HepG2 (cell line): ENCODE measurements around the gene HSPB2. TPM values are rescaled to one million over a fixed set of nuclear protein-coding genes. Genes with fewer than 3 reads are reported as not detected.
A peak's percentile ranks its signal among the peaks of the same experiment; 100 is the strongest.

Experiments
- ATAC-seq: fragments of 200-7000 bp; cut with Tn5 transposase; 3 replicates; pipeline ENCODE4 v1.9.1; 2020; ENCODE audit warnings: mild to moderate bottlenecking, moderate library complexity
- BruUV-seq: library from RNA; stranded (reverse); fragments of 400-500 nt; replicated peaks from 2 replicates; lab custom pipeline; 2021; lab: Mats Ljungman, UMichigan
- CTCF ChIA-PET: fragments of 300-600 bp; formaldehyde crosslinking; extraction: SDS; loops from one replicate; lab custom pipeline; 2021; ENCODE audit warnings: low total read pairs, inconsistent platforms, low intra/inter-chr PET ratio; lab: Yijun Ruan, JAX
- POLR2A ChIA-PET: fragments of 350-600 bp; sonication (Branson Sonifier 250); formaldehyde crosslinking; loops from one replicate; lab custom pipeline; 2020; ENCODE audit warnings: antibody characterized with exemption, inconsistent platforms; lab: Yijun Ruan, JAX
- DNase-seq: peaks from one replicate; pipeline ENCODE4 v3.0.0-alpha.2; 2015; ENCODE audit warnings: low spot score
- FAIRE-seq: peaks from 3 replicates; lab custom pipeline; 2011; peaks lifted over from hg19 to GRCh38; lab: Jason Lieb, UNC
- H2AFZ ChIP-seq: one replicate; pipeline ENCODE4 v1.6.1; 2011; ENCODE audit warnings: low read length, inconsistent platforms
- H3K27ac ChIP-seq: fragments of 300-600 bp; 3 replicates; pipeline ENCODE4 v1.8.0; 2011; ENCODE audit warnings: mixed run types, mild to moderate bottlenecking, mixed read lengths, low read length, inconsistent platforms; ENCODE audit not compliant: insufficient read depth; ENCODE audit errors: extremely low read length
- H3K27me3 ChIP-seq, 2 experiments: fragments of 200-600 bp in 1 of 2; 2 replicates in 1 of 2; 3 replicates in 1 of 2; pipeline versions ENCODE4 v1.6.0 to v1.8.0; 2011; ENCODE audit warnings: low read length in 2 of 2, mild to moderate bottlenecking in 2 of 2, moderate library complexity in 2 of 2, inconsistent platforms in 1 of 2; ENCODE audit not compliant: insufficient read depth in 2 of 2, control insufficient read depth in 1 of 2
- H3K36me3 ChIP-seq, 2 experiments: fragments of 200-600 bp in 1 of 2; replicated peaks in 1 of 2; 2 replicates in 1 of 2; 3 replicates in 1 of 2; pipeline versions ENCODE4 v1.5.1 to v1.8.0; 2011; ENCODE audit warnings: low read length in 2 of 2, inconsistent platforms in 1 of 2; ENCODE audit not compliant: insufficient read depth in 2 of 2, control insufficient read depth in 1 of 2
- H3K4me1 ChIP-seq: 2 replicates; pipeline ENCODE4 v1.5.1; 2012; ENCODE audit warnings: low read length, inconsistent platforms; ENCODE audit not compliant: insufficient read depth
- H3K4me2 ChIP-seq: 2 replicates; pipeline ENCODE4 v1.6.0; 2011; ENCODE audit warnings: low read depth, low read length, inconsistent platforms
- H3K4me3 ChIP-seq, 3 experiments: fragments of 200-600 bp in 1 of 3; sonication (generic), shearing (Covaris generic) in 1 of 3; replicated peaks in 1 of 3; 2 replicates each; pipeline ENCODE4 v1.5.1; 2011 to 2016; ENCODE audit warnings: low read length in 3 of 3, inconsistent platforms in 2 of 3, low read depth in 2 of 3, mild to moderate bottlenecking in 2 of 3, control low read depth in 1 of 3, mixed read lengths in 1 of 3; ENCODE audit not compliant: insufficient read depth in 1 of 3
- H3K79me2 ChIP-seq: one replicate; pipeline ENCODE4 v1.6.1; 2011; ENCODE audit warnings: low read length, inconsistent platforms; ENCODE audit not compliant: insufficient read depth
- H3K9ac ChIP-seq: 2 replicates; pipeline ENCODE4 v1.6.0; 2011; ENCODE audit warnings: mild to moderate bottlenecking, low read depth, low read length, inconsistent platforms; ENCODE audit not compliant: insufficient read depth
- H3K9me3 ChIP-seq: 2 replicates; pipeline ENCODE4 v1.5.1; 2012; ENCODE audit warnings: mild to moderate bottlenecking, low read length
- H4K20me1 ChIP-seq: 2 replicates; pipeline ENCODE4 v1.6.0; 2011; ENCODE audit warnings: inconsistent platforms, mild to moderate bottlenecking, low read length, moderate library complexity; ENCODE audit not compliant: insufficient read depth
- ELF1 ChIP-seq: sonication (generic); formaldehyde crosslinking; IDR thresholded peaks from 2 replicates; pipeline ENCODE4 v1.4.0; 2020; ENCODE audit warnings: missing genetic modification reagents
- FOXC1 ChIP-seq: sonication (generic); formaldehyde crosslinking; IDR thresholded peaks from 2 replicates; pipeline ENCODE4 v1.8.0; 2022; ENCODE audit warnings: mild to moderate bottlenecking, missing genetic modification reagents, borderline replicate concordance
- IRF2 ChIP-seq: IDR thresholded peaks from 2 replicates; pipeline ENCODE4 v1.6.1; 2018; ENCODE audit warnings: missing genetic modification reagents, missing compliant biosample characterization
- KLF12 ChIP-seq: sonication (generic); formaldehyde crosslinking; IDR thresholded peaks from 2 replicates; pipeline ENCODE4 v1.4.0; 2020; ENCODE audit warnings: missing genetic modification reagents, borderline replicate concordance
- MED1 ChIP-seq: sonication (generic); formaldehyde crosslinking; IDR thresholded peaks from 2 replicates; pipeline ENCODE4 v1.4.0; 2020; ENCODE audit warnings: missing genetic modification reagents
- MTA1 ChIP-seq: sonication (generic); formaldehyde crosslinking; IDR thresholded peaks from 2 replicates; pipeline ENCODE4 v1.4.0; 2020; ENCODE audit warnings: missing genetic modification reagents, mild to moderate bottlenecking, borderline replicate concordance
- NBN ChIP-seq: fragments of 450-650 bp; conservative IDR thresholded peaks from 2 replicates; pipeline ENCODE4 v1.6.1; 2017
- NCOA1 ChIP-seq: sonication (generic); formaldehyde crosslinking; IDR thresholded peaks from 2 replicates; pipeline ENCODE4 v1.9.0; 2021; ENCODE audit warnings: missing genetic modification reagents
- TEAD3 ChIP-seq: optimal IDR thresholded peaks from 2 replicates; pipeline ENCODE3; 2016; ENCODE audit warnings: borderline replicate concordance
- ZMYM2 ChIP-seq: sonication (generic); formaldehyde crosslinking; IDR thresholded peaks from 2 replicates; pipeline ENCODE4 v1.8.0; 2022; ENCODE audit warnings: mild to moderate bottlenecking, missing genetic modification reagents
- ZNF543 ChIP-seq: sonication (generic); formaldehyde crosslinking; IDR thresholded peaks from 2 replicates; pipeline ENCODE4 v1.4.0; 2020; ENCODE audit warnings: mild to moderate bottlenecking, missing genetic modification reagents
- ZNF772 ChIP-seq: sonication (generic); formaldehyde crosslinking; IDR thresholded peaks from 2 replicates; pipeline ENCODE4 v1.5.0; 2020; ENCODE audit warnings: mild to moderate bottlenecking, missing genetic modification reagents
- WGBS: methylation state at CpG from one replicate; pipeline ENCODE4 v1.1.6; 2017; ENCODE audit warnings: low lambda C conversion rate; 5-methylcytosine and 5-hydroxymethylcytosine counted together
- in situ Hi-C: cut with HindIII; loops from 2 replicates; pipeline ENCODE4 v1.10.0; 2017; ENCODE audit warnings: low pct_unique_long_range_greater_than_20kb; ENCODE audit not compliant: extremely low pct_ligation_motif_present
- intact Hi-C: fragments of 100-400 bp; cut with micrococcal nuclease; formaldehyde crosslinking; loops from one replicate; pipeline ENCODE4 v1.10.0; 2022; ENCODE audit not compliant: unreplicated experiment
- polyA plus RNA-seq, 8 experiments: library from polyadenylated mRNA; depleted of rRNA in 3 of 8; stranded (reverse) in 7 of 8; unstranded in 1 of 8; fragments of >200 nt; fragmentation: Illumina TruSeq in 4 of 8; extraction: Trizol in 4 of 8; gene quantifications; 2 replicates each; pipeline versions ENCODE4 v1.2.1 to v1.2.3, GENCODE V29; 2011 to 2016; ENCODE audit warnings: low read depth in 4 of 8, missing spikeins in 1 of 8, mixed read lengths in 1 of 8; ENCODE audit not compliant: insufficient read depth in 1 of 8
- total RNA-seq, 5 experiments: library from RNA; depleted of rRNA; stranded (reverse); fragments of >200 nt; fragmentation: Illumina TruSeq; extraction: Trizol; gene quantifications; 2 replicates each; pipeline ENCODE4 v1.2.3, GENCODE V29; 2016; ENCODE audit warnings: low read depth in 1 of 5
- TF ChIP-seq, protein P1 (sequence below): sonication (generic); formaldehyde crosslinking; conservative IDR thresholded peaks from 2 replicates; pipeline ENCODE4 v1.4.0; 2020; ENCODE audit warnings: mild to moderate bottlenecking, missing genetic modification reagents, moderate library complexity
- TF ChIP-seq, protein P2 (sequence below): IDR thresholded peaks from 2 replicates; pipeline ENCODE4 v1.6.1; 2012; ENCODE audit warnings: inconsistent platforms
- TF ChIP-seq, protein P3 (sequence below): sonication (generic); formaldehyde crosslinking; IDR thresholded peaks from 2 replicates; pipeline ENCODE4 v1.5.0; 2020; ENCODE audit warnings: mild to moderate bottlenecking, missing genetic modification reagents, borderline replicate concordance
- TF ChIP-seq, protein P4 (sequence below): sonication (generic); formaldehyde crosslinking; IDR thresholded peaks from 2 replicates; pipeline ENCODE4 v1.5.1; 2020; ENCODE audit warnings: missing genetic modification reagents, mild to moderate bottlenecking, borderline replicate concordance

HSPB2 gene
- total and polyA plus RNA-seq, 2 of the 13 experiments (the other 11 are each of a cell fraction or from before 2014, with no cell fraction given), result 0.04 TPM; not detected in 1

DNA sequence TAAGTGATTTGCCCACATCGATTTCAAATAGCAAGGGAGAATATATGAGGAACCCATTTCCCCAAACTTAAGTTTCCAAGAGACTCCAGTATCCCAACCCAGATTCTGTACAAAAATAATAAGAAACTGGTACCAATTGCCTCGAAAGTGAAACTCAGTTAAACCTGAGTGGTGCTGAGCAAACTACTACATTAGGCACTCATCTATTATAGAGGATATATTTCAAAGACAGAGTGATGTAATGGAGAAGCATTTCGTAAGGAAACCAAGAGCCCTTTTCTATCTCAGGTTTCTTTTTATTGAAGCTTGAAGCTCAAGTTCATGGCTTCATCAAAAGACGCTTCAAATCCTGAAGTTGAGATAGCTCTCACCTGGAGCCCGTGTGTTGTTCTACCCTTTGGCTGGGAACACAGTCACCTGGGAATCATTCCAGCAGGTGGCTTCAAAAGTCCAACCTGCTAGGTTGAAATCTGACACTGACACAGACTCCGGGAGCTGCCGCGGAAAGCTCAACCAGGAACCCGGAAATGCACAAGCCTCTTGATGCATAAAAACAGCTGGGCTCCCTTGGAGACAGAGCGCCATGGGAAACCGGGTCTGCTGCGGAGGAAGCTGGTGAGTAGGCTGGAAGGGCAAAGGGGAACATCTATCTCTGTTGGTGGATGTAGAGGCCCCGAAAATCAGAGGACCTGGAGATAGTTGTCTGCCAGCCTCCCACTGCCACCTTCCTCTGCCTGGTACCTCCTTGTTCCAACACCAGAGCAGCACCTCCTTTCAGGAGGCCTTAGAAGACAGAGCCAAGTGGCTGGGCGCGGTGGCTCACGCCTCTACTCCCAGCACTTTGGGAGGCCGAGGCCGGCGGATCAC lies 6.1 kb downstream of the HSPB2 start, which contains the start of gene C11orf52:
C11orf52 (plus strand) TSS at position 524 of the 867 bp plus-strand sequence; CDS start at position 584, 60 bp downstream.
- intact Hi-C loops (loop anchor here (2.0 kb wide), 1 partner anchor 40 kb away; the partner anchor contains the start of genes CFAP68 and FDXACB1), in situ Hi-C loops (no loop called here)
- Histone ChIP-seq H3K79me2 (no peaks in the 10 kb centered on the region), H3K27me3 (no peaks in the 10 kb centered on the region), H3K4me1 (peaks cover 88% of the 10 kb centered on the region), H3K4me3 (peak within 1 kb of the TSS; percentile 49 to 66 (median 58)), H3K36me3 (no peaks in the 10 kb centered on the region), H3K27ac (peak within 1 kb of the TSS; percentile 66), H3K9me3 (no peaks in the 10 kb centered on the region), H3K9ac (peak within 1 kb of the TSS; percentile 62), H3K4me2 (peak within 1 kb of the TSS; percentile 75), H2AFZ (peak within 1 kb of the TSS; percentile 62), H4K20me1 (no peaks in the 10 kb centered on the region)
- WGBS, result 13% methylated on average over 16 of the region's 19 CpGs
- peak; percentile 91 for ATAC-seq
- ChIA-PET CTCF (no interaction called here), POLR2A (interaction anchor here (0.6 to 3.1 kb wide), 12 partner anchors 8 to 103 kb away, joined by 3 to 65 read pairs (median 6); partner anchors contain the start of gene ALG9)
- FAIRE-seq, result peak; percentile 76
- BruUV-seq, result TSS peak; percentile 72
- DNase-seq, result peak; percentile 89
- TF ChIP-seq IRF2 (CRISPR knock-in tag), result peak; percentile 56; the same call in 1 of the 2 replicates
- TF ChIP-seq MED1, result peak; percentile 61; the same call in 1 of the 2 replicates
- TF ChIP-seq FOXC1 (CRISPR knock-in tag), result 0 out of 2 replicates have a peak, but pooled peaks have one; percentile 33
- TF ChIP-seq, protein P1, sequence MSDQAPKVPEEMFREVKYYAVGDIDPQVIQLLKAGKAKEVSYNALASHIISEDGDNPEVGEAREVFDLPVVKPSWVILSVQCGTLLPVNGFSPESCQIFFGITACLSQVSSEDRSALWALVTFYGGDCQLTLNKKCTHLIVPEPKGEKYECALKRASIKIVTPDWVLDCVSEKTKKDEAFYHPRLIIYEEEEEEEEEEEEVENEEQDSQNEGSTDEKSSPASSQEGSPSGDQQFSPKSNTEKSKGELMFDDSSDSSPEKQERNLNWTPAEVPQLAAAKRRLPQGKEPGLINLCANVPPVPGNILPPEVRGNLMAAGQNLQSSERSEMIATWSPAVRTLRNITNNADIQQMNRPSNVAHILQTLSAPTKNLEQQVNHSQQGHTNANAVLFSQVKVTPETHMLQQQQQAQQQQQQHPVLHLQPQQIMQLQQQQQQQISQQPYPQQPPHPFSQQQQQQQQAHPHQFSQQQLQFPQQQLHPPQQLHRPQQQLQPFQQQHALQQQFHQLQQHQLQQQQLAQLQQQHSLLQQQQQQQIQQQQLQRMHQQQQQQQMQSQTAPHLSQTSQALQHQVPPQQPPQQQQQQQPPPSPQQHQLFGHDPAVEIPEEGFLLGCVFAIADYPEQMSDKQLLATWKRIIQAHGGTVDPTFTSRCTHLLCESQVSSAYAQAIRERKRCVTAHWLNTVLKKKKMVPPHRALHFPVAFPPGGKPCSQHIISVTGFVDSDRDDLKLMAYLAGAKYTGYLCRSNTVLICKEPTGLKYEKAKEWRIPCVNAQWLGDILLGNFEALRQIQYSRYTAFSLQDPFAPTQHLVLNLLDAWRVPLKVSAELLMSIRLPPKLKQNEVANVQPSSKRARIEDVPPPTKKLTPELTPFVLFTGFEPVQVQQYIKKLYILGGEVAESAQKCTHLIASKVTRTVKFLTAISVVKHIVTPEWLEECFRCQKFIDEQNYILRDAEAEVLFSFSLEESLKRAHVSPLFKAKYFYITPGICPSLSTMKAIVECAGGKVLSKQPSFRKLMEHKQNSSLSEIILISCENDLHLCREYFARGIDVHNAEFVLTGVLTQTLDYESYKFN, result peak; percentile 64
- TF ChIP-seq KLF12 (CRISPR knock-in tag), result 0 out of 2 replicates have a peak, but pooled peaks have one; percentile 43
- TF ChIP-seq ZMYM2, result no peak
- TF ChIP-seq NBN, result no peak
- TF ChIP-seq ELF1 (CRISPR knock-in tag), result peak; percentile 97
- TF ChIP-seq MTA1 (CRISPR knock-in tag), result peak; percentile 41; the same call in 1 of the 2 replicates
- 0 out of 2 replicates have a peak, but pooled peaks have one; percentile 38 for TF ChIP-seq NCOA1 (CRISPR knock-in tag)
- no peak for TF ChIP-seq ZNF772
- no peak for TF ChIP-seq ZNF543 (CRISPR knock-in tag)
- TF ChIP-seq, protein P2, sequence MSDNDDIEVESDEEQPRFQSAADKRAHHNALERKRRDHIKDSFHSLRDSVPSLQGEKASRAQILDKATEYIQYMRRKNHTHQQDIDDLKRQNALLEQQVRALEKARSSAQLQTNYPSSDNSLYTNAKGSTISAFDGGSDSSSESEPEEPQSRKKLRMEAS, result 0 out of 2 replicates have a peak, but pooled peaks have one; percentile 39
- TF ChIP-seq TEAD3 (CRISPR knock-in tag), result peak; percentile 78
- TF ChIP-seq, protein P3, sequence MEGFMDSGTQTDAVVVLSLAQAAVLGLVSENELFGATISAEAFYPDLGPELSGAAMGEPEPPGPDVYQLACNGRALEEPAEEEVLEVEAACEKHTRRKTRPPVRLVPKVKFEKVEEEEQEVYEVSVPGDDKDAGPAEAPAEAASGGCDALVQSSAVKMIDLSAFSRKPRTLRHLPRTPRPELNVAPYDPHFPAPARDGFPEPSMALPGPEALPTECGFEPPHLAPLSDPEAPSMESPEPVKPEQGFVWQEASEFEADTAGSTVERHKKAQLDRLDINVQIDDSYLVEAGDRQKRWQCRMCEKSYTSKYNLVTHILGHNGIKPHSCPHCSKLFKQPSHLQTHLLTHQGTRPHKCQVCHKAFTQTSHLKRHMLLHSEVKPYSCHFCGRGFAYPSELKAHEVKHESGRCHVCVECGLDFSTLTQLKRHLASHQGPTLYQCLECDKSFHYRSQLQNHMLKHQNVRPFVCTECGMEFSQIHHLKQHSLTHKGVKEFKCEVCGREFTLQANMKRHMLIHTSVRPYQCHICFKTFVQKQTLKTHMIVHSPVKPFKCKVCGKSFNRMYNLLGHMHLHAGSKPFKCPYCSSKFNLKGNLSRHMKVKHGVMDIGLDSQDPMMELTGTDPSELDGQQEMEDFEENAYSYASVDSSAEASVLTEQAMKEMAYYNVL (CRISPR knock-in tag), result 0 out of 2 replicates have a peak, but pooled peaks have one; percentile 36
- TF ChIP-seq, protein P4, sequence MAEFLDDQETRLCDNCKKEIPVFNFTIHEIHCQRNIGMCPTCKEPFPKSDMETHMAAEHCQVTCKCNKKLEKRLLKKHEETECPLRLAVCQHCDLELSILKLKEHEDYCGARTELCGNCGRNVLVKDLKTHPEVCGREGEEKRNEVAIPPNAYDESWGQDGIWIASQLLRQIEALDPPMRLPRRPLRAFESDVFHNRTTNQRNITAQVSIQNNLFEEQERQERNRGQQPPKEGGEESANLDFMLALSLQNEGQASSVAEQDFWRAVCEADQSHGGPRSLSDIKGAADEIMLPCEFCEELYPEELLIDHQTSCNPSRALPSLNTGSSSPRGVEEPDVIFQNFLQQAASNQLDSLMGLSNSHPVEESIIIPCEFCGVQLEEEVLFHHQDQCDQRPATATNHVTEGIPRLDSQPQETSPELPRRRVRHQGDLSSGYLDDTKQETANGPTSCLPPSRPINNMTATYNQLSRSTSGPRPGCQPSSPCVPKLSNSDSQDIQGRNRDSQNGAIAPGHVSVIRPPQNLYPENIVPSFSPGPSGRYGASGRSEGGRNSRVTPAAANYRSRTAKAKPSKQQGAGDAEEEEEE, result no peak
